RWPE1 (cell line): Measurements from ENCODE around the gene STX5.
"Not testable (repeated sequence)": the region's sequence is repeated elsewhere in the genome, so short reads cannot be mapped to it uniquely, and the experiment has no call there.

ENCODE experiments used
- CTCF ChIA-PET: fragments of 350-600 bp; sonication (Branson Sonifier 250); formaldehyde crosslinking; extraction: SDS; loops from one replicate; lab custom pipeline; 2021; lab: Yijun Ruan, JAX
- POLR2A ChIA-PET: fragments of 400-600 bp; formaldehyde crosslinking; extraction: SDS; loops from one replicate; lab custom pipeline; 2020; ENCODE audit warnings: antibody characterized with exemption; ENCODE audit not compliant: low non-redundant PET; lab: Yijun Ruan, JAX
- DNase-seq: peaks from one replicate; pipeline ENCODE4 v3.0.0; 2012; ENCODE audit warnings: low spot score
- H3K27ac ChIP-seq: fragments of 450-650 bp; 2 replicates; pipeline ENCODE4 v1.5.1; 2017
- TF ChIP-seq, protein P1 (sequence below): fragments of 450-650 bp; conservative IDR thresholded peaks from 2 replicates; pipeline ENCODE4 v1.5.1; 2017; ENCODE audit warnings: low read depth, mild to moderate bottlenecking

Gene STX5

GRCh38 chr11:62847767-62848314, 16.0 kb upstream of the STX5 start:
- CTCF ChIA-PET, result no interaction called here
- POLR2A ChIA-PET, result no interaction called here
- DNase-seq, result no peak
- H3K27ac ChIP-seq, result no peak overlapping the region
- TF ChIP-seq, protein P1, sequence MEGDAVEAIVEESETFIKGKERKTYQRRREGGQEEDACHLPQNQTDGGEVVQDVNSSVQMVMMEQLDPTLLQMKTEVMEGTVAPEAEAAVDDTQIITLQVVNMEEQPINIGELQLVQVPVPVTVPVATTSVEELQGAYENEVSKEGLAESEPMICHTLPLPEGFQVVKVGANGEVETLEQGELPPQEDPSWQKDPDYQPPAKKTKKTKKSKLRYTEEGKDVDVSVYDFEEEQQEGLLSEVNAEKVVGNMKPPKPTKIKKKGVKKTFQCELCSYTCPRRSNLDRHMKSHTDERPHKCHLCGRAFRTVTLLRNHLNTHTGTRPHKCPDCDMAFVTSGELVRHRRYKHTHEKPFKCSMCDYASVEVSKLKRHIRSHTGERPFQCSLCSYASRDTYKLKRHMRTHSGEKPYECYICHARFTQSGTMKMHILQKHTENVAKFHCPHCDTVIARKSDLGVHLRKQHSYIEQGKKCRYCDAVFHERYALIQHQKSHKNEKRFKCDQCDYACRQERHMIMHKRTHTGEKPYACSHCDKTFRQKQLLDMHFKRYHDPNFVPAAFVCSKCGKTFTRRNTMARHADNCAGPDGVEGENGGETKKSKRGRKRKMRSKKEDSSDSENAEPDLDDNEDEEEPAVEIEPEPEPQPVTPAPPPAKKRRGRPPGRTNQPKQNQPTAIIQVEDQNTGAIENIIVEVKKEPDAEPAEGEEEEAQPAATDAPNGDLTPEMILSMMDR, result no peak

DNA sequence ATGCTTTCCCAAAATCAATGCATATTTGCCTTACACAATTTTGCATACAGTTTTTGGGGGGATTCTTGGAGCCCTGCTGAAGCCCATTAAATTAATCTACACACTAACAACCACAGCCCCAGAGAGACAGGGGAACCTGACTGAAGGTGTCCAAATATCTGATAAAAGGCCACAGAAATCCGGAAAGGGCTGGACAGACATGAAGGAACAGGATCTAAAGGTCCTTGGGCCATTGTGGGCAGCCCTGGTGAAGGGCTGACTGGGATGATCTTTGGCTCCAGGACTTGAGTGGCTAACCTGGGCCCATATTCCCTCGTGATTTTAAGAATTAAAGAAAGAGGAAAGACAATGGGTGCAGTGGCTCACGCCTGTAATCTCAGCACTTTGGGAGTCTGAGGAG, 14.3 kb upstream of the STX5 start:
- POLR2A ChIA-PET, result no interaction called here
- TF ChIP-seq, protein P1, result no peak
- DNase-seq, result no peak
- CTCF ChIA-PET, result no interaction called here
- H3K27ac ChIP-seq, result no peak overlapping the region

- ChIA-PET CTCF (no interaction called here), POLR2A (no interaction called here)
- TF ChIP-seq, protein P1, result no peak
- no peak for DNase-seq
- H3K27ac ChIP-seq, result no peak overlapping the region
Observed at GRCh38 chr11:62844154-62844553, 12.3 kb upstream of the STX5 start.

DNA sequence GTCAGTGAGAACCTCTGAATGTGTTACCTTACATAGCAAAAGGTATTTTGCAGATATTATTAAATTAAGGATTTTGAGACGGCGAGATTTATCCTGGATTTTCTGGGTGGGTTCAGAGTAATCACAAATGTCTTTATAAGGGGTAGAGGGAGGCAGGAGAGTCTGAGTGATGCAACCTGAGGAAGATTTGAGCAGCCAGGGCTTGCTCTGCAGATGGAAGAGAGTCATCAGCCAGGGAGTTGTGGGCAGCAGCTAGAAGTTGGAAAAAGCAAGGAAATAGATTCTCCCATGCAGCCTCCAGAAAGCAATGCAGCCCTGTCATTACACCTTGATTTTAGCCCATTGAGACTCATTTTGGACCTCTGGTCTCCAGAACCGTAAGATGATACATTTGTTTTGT, 11.6 kb upstream of the STX5 start:
- POLR2A ChIA-PET, result no interaction called here
- CTCF ChIA-PET, result no interaction called here
- H3K27ac ChIP-seq, result no peak overlapping the region; the same call in 1 of the 2 replicates
- DNase-seq, result no peak
- TF ChIP-seq, protein P1, result no peak

GRCh38 chr11:62842891-62843290, 11.0 kb upstream of the STX5 start:
- H3K27ac ChIP-seq, result peak overlapping the region; percentile 94
- CTCF ChIA-PET, result interaction anchor here (0.6 to 0.7 kb wide), 2 partner anchors 8 to 21 kb away, joined by 3 to 7 read pairs; no protein-coding TSS in a partner anchor
- DNase-seq, POLR2A ChIA-PET: not testable (repeated sequence)

DNA sequence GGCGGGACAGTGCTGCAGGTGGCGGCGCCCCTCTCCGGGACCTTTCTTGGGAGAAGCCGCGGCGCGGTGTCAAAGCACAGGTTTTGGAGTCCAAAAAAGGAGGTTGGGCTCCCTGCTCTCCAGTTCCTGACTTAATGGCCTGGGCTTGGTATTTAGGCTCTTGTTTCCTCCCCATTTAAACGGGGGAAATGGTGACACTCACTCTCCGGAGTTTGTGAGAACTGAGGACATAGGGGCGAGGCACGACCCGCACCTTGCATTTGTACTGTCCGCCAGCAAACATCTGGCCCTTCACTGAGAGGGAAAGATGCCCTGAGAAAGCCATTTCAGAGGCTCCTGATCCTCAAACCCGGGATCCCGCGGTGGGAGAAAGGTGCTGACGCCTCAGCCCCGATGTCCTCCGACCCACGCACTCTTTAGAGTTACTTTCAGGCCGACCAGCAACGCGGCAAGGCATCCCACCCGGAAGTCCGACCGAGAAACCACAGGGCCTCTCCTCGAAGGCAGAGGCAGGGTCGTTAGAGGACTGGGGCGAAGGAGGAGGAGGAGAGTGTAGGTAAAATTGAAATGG, 10.4 kb upstream of the STX5 start:
- peak overlapping the region; percentile 94 for H3K27ac ChIP-seq
- ChIA-PET POLR2A (interaction anchor here (0.6 to 2.5 kb wide), 4 partner anchors 13 to 39 kb away, joined by 3 to 20 read pairs (median 4); partner anchors contain the start of gene SLC3A2), CTCF (interaction anchor here (0.6 to 0.7 kb wide), 2 partner anchors 9 to 22 kb away, joined by 3 to 7 read pairs; no protein-coding TSS in a partner anchor)
- no peak for DNase-seq
- TF ChIP-seq, protein P1, result no peak
